Fibroblast of lung (primary cell): ENCODE results near the gene LRIT3.

Experiments
- EZH2 ChIP-seq: IDR thresholded peaks from 2 replicates; pipeline ENCODE4 v1.5.1; 2012; ENCODE audit warnings: low read length, control low read depth, mild to moderate bottlenecking; ENCODE audit errors: missing control alignments
- TF ChIP-seq, protein P1 (sequence below), 2 donors: IDR thresholded peaks in 1 of 2; conservative IDR thresholded peaks in 1 of 2; 1 replicate in 1 of 2; 2 replicates in 1 of 2; pipeline ENCODE4 v1.5.1; 2011 to 2012; ENCODE audit warnings: low read length in 2 of 2, control low read depth in 1 of 2, inconsistent platforms in 1 of 2, low read depth in 1 of 2, mild to moderate bottlenecking in 1 of 2

DNA sequence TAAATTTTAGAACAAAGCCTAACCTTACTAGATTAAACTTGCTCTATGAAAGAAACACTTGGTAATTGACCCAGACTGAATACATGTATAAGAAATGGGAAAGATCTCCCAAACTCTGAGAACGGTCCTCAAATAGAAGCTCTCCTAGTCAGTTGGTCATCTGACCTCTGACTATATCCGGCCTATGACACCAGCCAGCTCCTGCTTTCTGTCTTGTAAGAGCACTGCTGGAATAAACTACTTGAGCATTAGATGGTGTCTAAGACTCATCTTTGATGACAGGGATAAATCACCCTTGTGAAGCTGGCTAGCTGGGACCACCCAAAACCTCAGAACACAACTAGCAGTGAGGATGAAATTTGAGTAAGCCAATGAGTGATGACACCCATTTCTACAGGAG lies 24.2 kb downstream of the LRIT3 start:
- TF ChIP-seq, protein P1, sequence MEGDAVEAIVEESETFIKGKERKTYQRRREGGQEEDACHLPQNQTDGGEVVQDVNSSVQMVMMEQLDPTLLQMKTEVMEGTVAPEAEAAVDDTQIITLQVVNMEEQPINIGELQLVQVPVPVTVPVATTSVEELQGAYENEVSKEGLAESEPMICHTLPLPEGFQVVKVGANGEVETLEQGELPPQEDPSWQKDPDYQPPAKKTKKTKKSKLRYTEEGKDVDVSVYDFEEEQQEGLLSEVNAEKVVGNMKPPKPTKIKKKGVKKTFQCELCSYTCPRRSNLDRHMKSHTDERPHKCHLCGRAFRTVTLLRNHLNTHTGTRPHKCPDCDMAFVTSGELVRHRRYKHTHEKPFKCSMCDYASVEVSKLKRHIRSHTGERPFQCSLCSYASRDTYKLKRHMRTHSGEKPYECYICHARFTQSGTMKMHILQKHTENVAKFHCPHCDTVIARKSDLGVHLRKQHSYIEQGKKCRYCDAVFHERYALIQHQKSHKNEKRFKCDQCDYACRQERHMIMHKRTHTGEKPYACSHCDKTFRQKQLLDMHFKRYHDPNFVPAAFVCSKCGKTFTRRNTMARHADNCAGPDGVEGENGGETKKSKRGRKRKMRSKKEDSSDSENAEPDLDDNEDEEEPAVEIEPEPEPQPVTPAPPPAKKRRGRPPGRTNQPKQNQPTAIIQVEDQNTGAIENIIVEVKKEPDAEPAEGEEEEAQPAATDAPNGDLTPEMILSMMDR (conservative IDR thresholded peaks at IDR 0.05 in 1 of 2, IDR thresholded peaks at IDR 0.05 in 1 of 2; ENCODE audit: low read depth in 1 of 2, low read length in 2 of 2), result no peak
- TF ChIP-seq EZH2, result no peak
